Hepatocyte (in vitro differentiated cells): Measurements from ENCODE around the gene SPATA9.

Experiments
- EZH2 ChIP-seq: fragments of 200-600 bp; sonication (generic); IDR thresholded peaks from 2 replicates; pipeline ENCODE4 v1.6.1; 2016; ENCODE audit warnings: antibody characterized with exemption, mild to moderate bottlenecking, borderline replicate concordance
- TF ChIP-seq, protein P1 (sequence below): fragments of 200-600 bp; sonication (generic); IDR thresholded peaks from 2 replicates; pipeline ENCODE4 v1.5.1; 2016; ENCODE audit warnings: antibody characterized with exemption, mild to moderate bottlenecking; ENCODE audit not compliant: poor library complexity

- TF ChIP-seq, protein P1, sequence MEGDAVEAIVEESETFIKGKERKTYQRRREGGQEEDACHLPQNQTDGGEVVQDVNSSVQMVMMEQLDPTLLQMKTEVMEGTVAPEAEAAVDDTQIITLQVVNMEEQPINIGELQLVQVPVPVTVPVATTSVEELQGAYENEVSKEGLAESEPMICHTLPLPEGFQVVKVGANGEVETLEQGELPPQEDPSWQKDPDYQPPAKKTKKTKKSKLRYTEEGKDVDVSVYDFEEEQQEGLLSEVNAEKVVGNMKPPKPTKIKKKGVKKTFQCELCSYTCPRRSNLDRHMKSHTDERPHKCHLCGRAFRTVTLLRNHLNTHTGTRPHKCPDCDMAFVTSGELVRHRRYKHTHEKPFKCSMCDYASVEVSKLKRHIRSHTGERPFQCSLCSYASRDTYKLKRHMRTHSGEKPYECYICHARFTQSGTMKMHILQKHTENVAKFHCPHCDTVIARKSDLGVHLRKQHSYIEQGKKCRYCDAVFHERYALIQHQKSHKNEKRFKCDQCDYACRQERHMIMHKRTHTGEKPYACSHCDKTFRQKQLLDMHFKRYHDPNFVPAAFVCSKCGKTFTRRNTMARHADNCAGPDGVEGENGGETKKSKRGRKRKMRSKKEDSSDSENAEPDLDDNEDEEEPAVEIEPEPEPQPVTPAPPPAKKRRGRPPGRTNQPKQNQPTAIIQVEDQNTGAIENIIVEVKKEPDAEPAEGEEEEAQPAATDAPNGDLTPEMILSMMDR: no peak
- TF ChIP-seq EZH2: no peak
These were observed 14.1 kb downstream of the SPATA9 start for GRCh38 chr5:95668728-95669127.
